ENCODE results near the gene ZNF735.
"Not testable (repeated sequence)": the region's sequence is repeated elsewhere in the genome, so short reads cannot be mapped to it uniquely, and the experiment has no call there.

The ZNF735 gene

DNA sequence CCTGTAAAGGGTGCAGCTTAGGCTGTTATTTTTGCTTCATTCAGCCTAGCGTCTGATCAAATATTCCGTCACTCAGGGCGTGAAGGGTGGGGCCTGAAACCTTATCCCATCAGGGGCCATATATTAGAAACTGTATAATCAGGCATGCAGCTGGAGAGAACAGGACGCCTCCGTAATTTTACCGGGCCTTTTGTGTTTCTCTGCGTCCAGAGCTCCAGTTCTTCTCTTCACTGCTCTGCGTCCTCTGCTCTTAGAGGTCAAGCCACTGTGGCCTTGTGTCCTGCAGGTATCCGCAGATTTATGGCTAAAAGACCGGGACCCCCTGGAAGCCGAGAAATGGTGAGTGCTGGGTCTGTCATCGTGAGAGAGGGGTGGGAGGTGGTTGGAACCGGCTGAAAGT, at the start of gene ZNF735:
Gene ZNF735, plus strand, starts transcription at position 301 of the 400 bp plus-strand sequence. Its CDS starts 0 bp downstream, at position 301.
- DNase-seq (ENCODE audit: low read depth in 2 of 2, low spot score in 1 of 2), result no peak

DNA sequence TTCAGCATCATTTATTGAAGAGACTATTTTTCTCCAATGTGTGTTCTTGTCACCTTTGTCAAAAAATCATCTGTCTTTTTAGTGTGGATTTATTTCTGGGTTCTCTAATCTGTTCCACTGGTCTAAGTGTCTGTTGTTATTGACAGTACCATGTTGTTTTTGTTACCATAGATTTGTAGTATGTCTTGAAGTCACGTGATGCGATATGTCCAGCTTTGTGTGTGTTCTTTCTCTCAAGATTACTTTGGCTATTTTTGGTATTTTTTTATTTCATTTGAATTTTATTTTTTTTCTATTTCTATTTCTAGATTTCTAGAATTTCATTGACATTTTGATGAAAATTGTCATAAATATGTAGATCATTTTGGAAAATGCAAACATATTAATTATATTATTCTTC, 36.0 kb upstream of the ZNF735 start:
- not testable (repeated sequence) for DNase-seq (ENCODE audit: low read depth in 2 of 2, low spot score in 1 of 2)

- DNase-seq (ENCODE audit: low read depth in 2 of 2, low spot score in 1 of 2), result no peak
Observed at GRCh38 chr7:64174328-64174727, 32.7 kb upstream of the ZNF735 start.

GRCh38 chr7:64174941-64175340, 32.1 kb upstream of the ZNF735 start:
- no peak for DNase-seq (ENCODE audit: low read depth in 2 of 2, low spot score in 1 of 2)

DNA sequence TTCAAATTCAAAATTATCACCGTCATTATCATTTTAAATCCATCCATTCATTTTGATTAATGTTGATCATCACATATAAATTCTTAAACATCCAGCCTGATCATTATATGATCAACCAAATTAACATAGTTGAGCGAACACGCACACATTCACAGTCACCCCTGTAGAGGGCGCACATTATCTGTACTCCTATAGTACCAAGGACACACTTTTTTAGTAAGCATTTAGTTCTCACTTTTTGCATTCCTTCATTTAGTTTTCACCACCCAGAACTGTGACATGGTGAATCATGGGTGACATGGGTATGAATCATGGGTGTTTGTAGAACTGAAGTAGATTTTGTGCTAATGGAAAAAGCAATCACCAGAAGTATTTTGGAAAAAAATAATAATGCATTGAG, 26.0 kb upstream of the ZNF735 start:
- DNase-seq (ENCODE audit: low read depth in 2 of 2, low spot score in 1 of 2), result no peak

DNA sequence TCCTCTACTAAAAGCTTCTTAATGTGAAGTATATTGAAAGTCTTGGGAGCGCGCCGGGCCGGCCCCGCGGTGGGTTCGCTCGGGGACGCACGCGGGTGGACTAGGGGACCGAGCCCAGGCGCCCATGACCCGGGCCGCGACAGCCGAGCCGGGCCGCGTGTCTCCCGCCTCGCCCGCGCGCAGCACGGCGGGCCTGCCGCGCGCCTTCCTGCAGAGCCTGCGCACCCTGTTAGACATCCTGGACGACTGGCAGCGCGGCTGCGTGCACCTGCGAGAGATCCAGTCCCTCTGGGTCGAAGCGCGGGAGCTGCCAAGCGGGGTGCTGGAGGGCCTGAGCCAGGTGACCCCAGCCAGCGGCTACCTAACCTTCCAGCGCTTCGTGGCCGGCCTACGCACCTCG, 25.4 kb upstream of the ZNF735 start:
- no peak for DNase-seq (ENCODE audit: low read depth in 2 of 2, low spot score in 1 of 2)

GRCh38 chr7:64182036-64182790, 24.8 kb upstream of the ZNF735 start:
- DNase-seq (ENCODE audit: low read depth in 2 of 2, low spot score in 1 of 2), result no peak

DNA sequence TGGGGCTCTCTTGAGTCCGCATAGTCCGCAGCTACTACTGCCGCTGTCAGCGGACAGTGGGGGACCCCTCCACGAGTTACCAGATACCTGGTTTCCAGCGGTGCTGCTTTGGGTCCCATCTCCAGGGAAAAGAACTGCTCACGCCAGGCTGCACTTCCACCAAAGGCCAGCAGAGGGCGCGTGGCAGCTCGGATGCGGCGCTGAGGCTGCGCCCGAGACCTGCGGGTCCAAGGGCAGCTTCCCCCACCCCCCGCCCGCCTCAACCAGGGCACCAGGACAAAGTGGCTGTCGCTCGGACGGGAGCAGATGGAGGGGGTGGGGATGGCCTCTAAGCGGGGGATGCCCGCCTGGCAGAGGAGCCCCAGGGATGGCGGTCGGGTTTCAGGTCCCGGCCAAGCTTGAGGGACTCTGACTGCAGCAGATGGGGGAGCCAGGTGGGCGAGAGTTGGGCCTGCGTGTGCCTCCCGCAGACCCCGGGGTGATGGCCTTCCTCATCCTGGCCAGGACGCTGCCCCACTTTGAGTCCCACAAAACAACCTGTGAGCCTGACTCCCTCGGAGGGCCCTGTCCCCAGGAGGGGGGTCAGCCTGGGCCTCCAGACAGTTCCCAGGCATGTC, 23.8 kb upstream of the ZNF735 start:
- no peak for DNase-seq (ENCODE audit: low read depth in 2 of 2, low spot score in 1 of 2)

- DNase-seq (ENCODE audit: low read depth in 2 of 2, low spot score in 1 of 2), result no peak
Observed at GRCh38 chr7:64183827-64184372, 23.1 kb upstream of the ZNF735 start.

- DNase-seq (ENCODE audit: low read depth in 2 of 2, low spot score in 1 of 2), result no peak
Observed at GRCh38 chr7:64184376-64184775, 22.6 kb upstream of the ZNF735 start.

- DNase-seq (ENCODE audit: low read depth in 2 of 2, low spot score in 1 of 2), result no peak
Observed at GRCh38 chr7:64187408-64187807, 19.6 kb upstream of the ZNF735 start.

GRCh38 chr7:64192148-64192704, 14.8 kb upstream of the ZNF735 start:
- DNase-seq (ENCODE audit: low read depth in 2 of 2, low spot score in 1 of 2), result no peak

- no peak for DNase-seq (ENCODE audit: low read depth in 2 of 2, low spot score in 1 of 2)
Observed at GRCh38 chr7:64192775-64193174, 14.2 kb upstream of the ZNF735 start.

DNA sequence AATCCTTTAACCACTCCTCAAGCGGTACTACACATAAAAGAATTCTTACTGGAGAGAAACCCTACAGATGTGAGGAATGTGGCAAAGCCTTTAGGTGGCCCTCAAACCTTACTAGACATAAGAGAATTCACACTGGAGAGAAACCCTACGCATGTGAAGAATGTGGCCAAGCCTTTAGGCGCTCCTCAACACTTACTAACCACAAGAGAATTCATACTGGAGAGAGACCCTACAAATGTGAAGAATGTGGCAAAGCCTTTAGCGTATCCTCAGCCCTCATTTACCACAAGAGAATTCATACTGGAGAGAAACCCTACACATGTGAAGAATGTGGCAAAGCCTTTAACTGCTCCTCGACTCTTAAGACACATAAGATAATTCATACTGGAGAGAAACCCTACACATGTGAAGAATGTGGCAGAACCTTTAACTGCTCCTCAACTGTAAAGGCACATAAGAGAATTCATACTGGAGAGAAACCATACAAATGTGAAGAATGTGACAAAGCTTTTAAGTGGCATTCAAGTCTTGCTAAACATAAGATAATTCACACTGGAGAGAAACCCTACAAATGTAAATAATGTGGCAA, 12.8 kb downstream of the ZNF735 start:
- DNase-seq (ENCODE audit: low read depth in 2 of 2, low spot score in 1 of 2), result not testable (repeated sequence)

DNA sequence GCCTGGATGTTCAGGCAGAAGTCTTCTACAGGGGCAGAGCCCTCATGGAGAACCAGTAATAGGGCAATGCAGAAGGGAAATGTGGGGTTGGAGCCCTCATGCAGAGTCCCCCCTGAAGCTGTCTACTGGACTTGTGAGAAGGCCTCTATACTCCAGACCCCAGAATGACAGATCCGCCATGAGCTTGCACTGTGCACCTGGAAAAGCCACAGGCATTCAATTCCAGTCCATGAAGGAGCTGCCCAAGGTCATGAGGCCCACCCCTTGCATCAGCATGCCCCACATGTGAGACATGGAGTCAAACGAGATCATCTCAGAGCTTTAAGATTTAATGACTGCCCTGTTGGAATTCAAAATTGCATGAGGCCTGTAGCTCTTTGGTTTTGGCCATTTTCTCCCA, 16.4 kb downstream of the ZNF735 start:
- DNase-seq (ENCODE audit: low read depth in 2 of 2, low spot score in 1 of 2), result no peak

DNA sequence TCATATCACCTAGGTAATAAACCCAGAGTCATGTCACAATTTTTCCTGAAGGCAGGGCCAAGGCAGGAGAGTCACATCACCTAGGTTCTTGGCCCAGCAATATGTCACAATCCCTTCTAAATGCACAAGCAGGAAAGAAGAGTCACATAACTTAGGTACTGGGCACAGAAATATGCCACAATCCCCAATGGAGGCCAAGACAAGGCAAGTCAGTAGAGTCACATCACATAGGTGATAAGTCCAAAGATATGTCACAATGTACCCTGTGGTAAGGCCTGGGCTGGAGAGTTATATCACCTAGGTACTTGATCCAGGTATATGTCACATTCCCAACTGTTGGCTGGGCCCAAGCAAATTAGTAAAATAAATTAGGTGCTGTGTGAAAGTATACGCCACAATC, 21.2 kb downstream of the ZNF735 start, which contains the start of gene ZNF679:
Gene ZNF679, plus strand, starts transcription at position 301 of the 400 bp plus-strand sequence. CDS start 20,644 bp downstream, outside the sequence.
- not testable (repeated sequence) for DNase-seq (ENCODE audit: low read depth in 2 of 2, low spot score in 1 of 2)

DNA sequence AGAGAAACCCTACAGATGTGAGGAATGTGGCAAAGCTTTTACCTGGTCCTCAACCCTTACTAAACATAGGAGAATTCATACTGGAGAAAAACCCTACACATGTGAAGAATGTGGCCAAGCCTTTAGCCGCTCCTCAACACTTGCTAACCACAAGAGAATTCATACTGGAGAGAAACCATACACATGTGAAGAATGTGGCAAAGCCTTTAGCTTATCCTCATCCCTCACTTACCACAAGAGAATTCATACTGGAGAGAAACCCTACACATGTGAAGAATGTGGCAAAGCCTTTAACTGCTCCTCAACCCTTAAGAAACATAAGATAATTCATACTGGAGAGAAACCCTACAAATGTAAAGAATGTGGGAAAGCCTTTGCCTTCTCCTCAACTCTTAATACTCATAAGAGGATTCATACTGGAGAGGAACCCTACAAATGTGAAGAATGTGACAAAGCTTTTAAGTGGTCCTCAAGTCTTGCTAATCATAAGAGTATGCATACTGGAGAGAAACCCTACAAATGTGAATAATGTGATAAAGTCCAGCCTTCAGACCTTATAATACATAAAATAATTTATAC, 59.4 kb downstream of the ZNF735 start:
- no peak for DNase-seq (ENCODE audit: low read depth in 2 of 2, low spot score in 1 of 2)
